Esophagus (tissue), 2 donors: Measurements from ENCODE around the gene PARVA. TPM values are rescaled to one million over a fixed set of nuclear protein-coding genes. Genes with fewer than 3 reads are reported as not detected.

Experiments
- H3K27ac ChIP-seq, 2 donors: one replicate each; pipeline ENCODE4 v1.5.1; 2013; ENCODE audit warnings: low read depth in 2 of 2, mild to moderate bottlenecking in 2 of 2, inconsistent platforms in 1 of 2, low read length in 1 of 2, moderate library complexity in 1 of 2
- H3K27me3 ChIP-seq, 2 donors: one replicate each; pipeline ENCODE4 v1.6.1; 2013; ENCODE audit warnings: low read length in 2 of 2, control low read depth in 1 of 2, mild to moderate bottlenecking in 1 of 2; ENCODE audit not compliant: insufficient read depth in 2 of 2, control insufficient read depth in 1 of 2
- H3K36me3 ChIP-seq, 2 donors: one replicate each; pipeline ENCODE4 v1.6.1; 2013; ENCODE audit warnings: low read length in 1 of 2; ENCODE audit not compliant: control insufficient read depth in 2 of 2, insufficient read depth in 2 of 2
- H3K4me1 ChIP-seq, 2 donors: one replicate each; pipeline ENCODE4 v1.6.1; 2013; ENCODE audit warnings: low read length in 1 of 2; ENCODE audit not compliant: control insufficient read depth in 2 of 2, insufficient read depth in 2 of 2
- H3K4me3 ChIP-seq, 2 donors: one replicate each; pipeline ENCODE4 v1.5.1; 2013; ENCODE audit warnings: low read length in 2 of 2, mild to moderate bottlenecking in 2 of 2, low read depth in 1 of 2, moderate library complexity in 1 of 2
- H3K9me3 ChIP-seq, 2 donors: one replicate each; pipeline ENCODE4 v1.6.1; 2013; ENCODE audit warnings: mild to moderate bottlenecking in 2 of 2, low read depth in 1 of 2, low read length in 1 of 2, moderate library complexity in 1 of 2; ENCODE audit not compliant: control insufficient read depth in 2 of 2, insufficient read depth in 1 of 2
- WGBS, 2 donors: extraction: QIAGEN DNeasy Blood & Tissue Kit; methylation state at CpG; one replicate each; pipeline ENCODE4 v1.1.7; 2013; 5-methylcytosine and 5-hydroxymethylcytosine counted together
- polyA plus RNA-seq, 2 donors: library from polyadenylated mRNA; stranded (reverse); fragments of 200-250 nt; gene quantifications; one replicate each; pipeline ENCODE4 v1.2.3, GENCODE V29; 2013
- donor health status: healthy with polysubstance abuse.
- donor health status: Bipolar disorder and iron deficiency.

PARVA gene
- polyA plus RNA-seq, 2 donors: 8.2 to 18.3 TPM

- Histone ChIP-seq H3K4me3 (no peak overlapping the region), H3K4me1 (peaks cover 0 to 9% of the 10 kb centered on the region in 2 donors), H3K9me3 (no peaks in the 10 kb centered on the region), H3K27me3 (no peaks in the 10 kb centered on the region), H3K27ac (no peak overlapping the region), H3K36me3 (no peaks in the 10 kb centered on the region)
- WGBS, 2 donors: 89 to 90% methylated on average over 3 of the region's 3 CpGs
Observed at GRCh38 chr11:12535321-12535720, 157.9 kb downstream of the PARVA start.

- Histone ChIP-seq H3K27ac (no peak overlapping the region), H3K27me3 (no peaks in the 10 kb centered on the region), H3K36me3 (no peaks in the 10 kb centered on the region), H3K4me1 (peaks cover 0 to 10% of the 10 kb centered on the region in 2 donors), H3K4me3 (no peak overlapping the region), H3K9me3 (no peaks in the 10 kb centered on the region)
- 88 to 89% methylated on average over 6 of the region's 6 CpGs for WGBS, 2 donors
Observed at GRCh38 chr11:12536566-12536965, 159.2 kb downstream of the PARVA start.

DNA sequence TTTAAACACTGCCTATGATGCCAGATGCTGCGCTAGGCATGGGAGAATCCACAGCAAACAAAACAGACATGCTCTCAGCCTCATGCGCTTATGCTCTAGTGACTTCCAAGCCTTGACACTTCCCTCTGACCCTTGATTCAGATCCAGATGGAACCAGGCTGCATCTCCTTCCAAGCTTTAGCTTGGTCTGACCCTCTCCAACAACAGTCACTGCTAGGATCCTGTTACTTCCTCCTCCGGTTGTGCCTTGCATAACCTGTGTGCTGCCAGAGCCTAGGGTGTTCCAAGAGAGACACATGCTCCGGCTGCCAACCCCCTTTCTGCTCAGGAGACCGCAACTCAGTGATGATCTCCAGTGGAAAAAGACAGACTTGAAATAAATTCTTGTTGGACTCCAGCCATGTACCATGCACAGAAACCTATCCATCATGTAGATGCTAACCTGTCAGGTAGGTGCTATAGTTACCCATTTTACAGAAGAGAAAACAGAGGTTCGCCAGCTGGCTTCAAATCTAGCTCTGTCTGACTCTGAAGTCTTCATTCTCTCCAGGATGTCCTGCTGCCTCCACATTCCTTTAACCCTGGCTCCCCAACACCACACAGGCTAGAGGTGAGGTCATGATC is 160.5 kb downstream of the PARVA start:
- WGBS, 2 donors: 65 to 73% methylated on average over 6 of the region's 6 CpGs
- Histone ChIP-seq H3K27me3 (no peaks in the 10 kb centered on the region), H3K4me3 (no peak overlapping the region), H3K36me3 (no peaks in the 10 kb centered on the region), H3K4me1 (peaks cover 3 to 10% of the 10 kb centered on the region in 2 donors), H3K9me3 (no peaks in the 10 kb centered on the region), H3K27ac (no peak overlapping the region)

DNA sequence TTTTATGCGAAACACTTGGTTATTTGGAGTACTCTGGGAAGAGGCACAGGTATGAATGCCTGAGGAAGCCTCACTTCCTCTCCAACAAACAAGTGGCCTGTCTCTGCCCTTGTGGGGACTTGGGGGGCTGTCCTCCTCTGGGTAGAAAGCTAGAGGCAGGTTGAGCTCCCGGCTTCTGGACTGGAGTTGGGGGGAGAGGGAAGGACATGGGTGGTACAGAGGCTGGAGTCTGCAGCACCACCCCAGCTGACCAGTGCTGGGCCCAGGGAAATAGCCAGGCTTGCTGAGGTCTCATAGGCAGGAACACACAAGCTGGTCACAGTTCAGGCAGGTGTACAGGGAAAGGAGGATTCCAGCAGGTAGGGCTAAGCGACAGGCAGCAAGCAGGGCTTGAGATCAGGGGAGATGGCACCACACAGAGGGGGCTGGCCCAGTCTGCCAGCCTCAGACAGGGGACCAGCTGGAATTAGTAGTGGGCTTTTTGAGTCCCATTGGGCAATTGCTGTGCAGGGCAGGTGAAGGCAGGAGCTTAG is 161.6 kb downstream of the PARVA start:
- Histone ChIP-seq H3K9me3 (no peaks in the 10 kb centered on the region), H3K36me3 (no peaks in the 10 kb centered on the region), H3K27me3 (no peaks in the 10 kb centered on the region), H3K4me3 (no peak overlapping the region), H3K27ac (peak overlapping the region; percentile 15 to 53), H3K4me1 (peaks cover 3 to 10% of the 10 kb centered on the region in 2 donors)
- 90 to 94% methylated on average over 3 of the region's 3 CpGs for WGBS, 2 donors

DNA sequence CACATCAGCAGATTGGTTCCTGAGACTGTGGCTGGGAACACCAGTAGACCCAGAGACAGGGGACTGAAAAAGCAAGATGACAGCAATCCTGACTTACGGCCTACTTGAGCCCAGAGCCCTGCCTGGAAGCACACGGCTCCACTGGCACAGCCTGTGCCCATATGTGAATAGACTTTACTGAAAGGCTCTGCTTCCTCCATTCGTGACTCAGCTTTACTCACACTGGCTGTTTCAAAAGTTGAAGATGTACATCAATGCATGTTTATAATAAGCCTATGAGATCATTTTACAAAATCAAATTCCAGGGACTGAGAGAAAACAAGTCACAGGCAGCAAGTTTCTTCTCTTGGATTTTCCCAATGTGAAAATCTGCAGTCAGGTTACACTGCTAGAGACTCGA is 162.2 kb downstream of the PARVA start:
- Histone ChIP-seq H3K36me3 (no peaks in the 10 kb centered on the region), H3K27ac (peak overlapping the region; percentile 15 to 53), H3K27me3 (no peaks in the 10 kb centered on the region), H3K4me1 (peaks cover 3 to 10% of the 10 kb centered on the region in 2 donors), H3K4me3 (no peak overlapping the region), H3K9me3 (no peaks in the 10 kb centered on the region)
- WGBS, 2 donors: 43 to 54% methylated on average over 4 of the region's 4 CpGs

DNA sequence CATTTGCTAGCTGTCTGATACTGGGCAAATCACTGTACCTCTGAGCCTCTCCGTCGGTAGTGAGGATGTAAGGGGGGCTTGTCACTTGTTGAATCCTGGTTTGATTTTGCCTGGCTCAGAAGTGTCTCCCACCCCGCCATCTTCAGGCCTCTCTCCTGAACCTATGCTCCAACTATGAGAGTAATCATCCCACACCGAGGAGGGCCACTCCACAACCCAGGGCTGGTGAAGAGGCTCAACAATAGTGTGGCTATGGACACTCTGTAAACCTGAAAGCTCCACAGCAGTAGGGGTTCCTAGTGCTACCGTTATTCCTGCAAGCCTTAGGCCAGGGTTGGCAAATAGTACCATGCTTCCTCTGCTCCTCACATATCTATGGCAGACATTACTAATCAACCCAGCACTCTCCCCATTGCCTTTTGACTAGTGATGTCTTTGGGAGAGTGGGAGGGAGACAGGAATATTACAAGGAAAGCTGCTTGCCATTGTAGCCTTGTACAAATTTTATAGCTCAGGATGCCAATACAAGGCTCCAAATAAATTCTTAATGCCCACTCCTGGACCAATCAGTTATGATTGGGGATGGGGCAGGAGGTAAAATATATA is 162.8 kb downstream of the PARVA start:
- 73 to 88% methylated on average over 5 of the region's 5 CpGs for WGBS, 2 donors
- H3K4me1 ChIP-seq: peaks cover 3 to 10% of the 10 kb centered on the region in 2 donors
- no peaks in the 10 kb centered on the region for H3K9me3 ChIP-seq
- H3K36me3 ChIP-seq: no peaks in the 10 kb centered on the region
- H3K27ac ChIP-seq: peak overlapping the region; percentile 7 to 11
- no peaks in the 10 kb centered on the region for H3K27me3 ChIP-seq
- no peak overlapping the region for H3K4me3 ChIP-seq

- Histone ChIP-seq H3K9me3 (no peaks in the 10 kb centered on the region), H3K4me1 (peaks cover 3 to 10% of the 10 kb centered on the region in 2 donors), H3K4me3 (no peak overlapping the region), H3K36me3 (no peaks in the 10 kb centered on the region), H3K27ac (peak overlapping the region; percentile 7 to 33), H3K27me3 (no peaks in the 10 kb centered on the region)
- 63 to 71% methylated on average over 6 of the region's 6 CpGs for WGBS, 2 donors
Observed at GRCh38 chr11:12540913-12541582, 163.7 kb downstream of the PARVA start.

GRCh38 chr11:12541583-12542151 is 164.3 kb downstream of the PARVA start:
- no peaks in the 10 kb centered on the region for H3K27me3 ChIP-seq
- no peaks in the 10 kb centered on the region for H3K9me3 ChIP-seq
- no peak overlapping the region for H3K27ac ChIP-seq
- no peak overlapping the region for H3K4me3 ChIP-seq
- 83 to 87% methylated on average over 9 of the region's 9 CpGs for WGBS, 2 donors
- peaks cover 3 to 9% of the 10 kb centered on the region in 2 donors for H3K4me1 ChIP-seq
- H3K36me3 ChIP-seq: no peaks in the 10 kb centered on the region

GRCh38 chr11:12542186-12542935 is 165.0 kb downstream of the PARVA start:
- Histone ChIP-seq H3K27ac (no peak overlapping the region), H3K4me1 (peaks cover 3 to 8% of the 10 kb centered on the region in 2 donors), H3K36me3 (no peaks in the 10 kb centered on the region), H3K4me3 (no peak overlapping the region), H3K27me3 (no peaks in the 10 kb centered on the region), H3K9me3 (no peaks in the 10 kb centered on the region)
- WGBS, 2 donors: 64 to 66% methylated on average over 10 of the region's 10 CpGs
